ENCODE measurements around the gene FBLN1. TPM values are rescaled to one million over a fixed set of nuclear protein-coding genes. Genes with fewer than 3 reads are reported as not detected.

The FBLN1 gene
- total and polyA plus RNA-seq, 2 of the 13 experiments (the other 11 are each of a cell fraction or from before 2014, with no cell fraction given) = 37.3 to 103 TPM

DNA sequence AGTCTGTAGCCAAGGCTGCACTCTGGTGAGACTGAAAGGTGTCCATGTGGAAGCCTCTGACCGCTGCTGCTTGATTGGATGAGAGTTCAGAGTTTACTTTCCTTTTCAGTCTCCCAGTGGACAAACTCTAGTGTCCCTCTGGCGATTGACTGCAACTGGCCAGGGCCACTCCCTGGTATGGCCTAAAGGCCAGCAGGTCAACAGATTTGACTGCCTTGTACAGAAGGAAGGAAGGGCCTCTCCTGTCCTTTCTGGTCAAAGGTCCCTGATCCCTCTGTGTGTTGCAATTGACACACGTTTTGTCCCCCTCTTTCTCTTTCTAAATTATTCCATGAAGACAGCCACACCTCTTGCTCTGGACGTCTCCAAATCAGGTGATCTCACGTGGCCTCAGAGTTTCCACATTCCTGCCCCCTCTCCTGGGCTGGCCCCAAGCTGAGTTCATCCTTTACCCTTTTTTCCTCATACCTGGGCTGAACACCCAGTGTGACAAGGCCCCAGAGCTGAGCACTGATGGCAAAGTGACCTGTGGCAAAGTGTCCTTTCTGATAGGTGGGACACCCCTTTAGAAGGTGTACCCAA, 18.7 kb upstream of the FBLN1 start (continued):
- TF ChIP-seq, protein P1, sequence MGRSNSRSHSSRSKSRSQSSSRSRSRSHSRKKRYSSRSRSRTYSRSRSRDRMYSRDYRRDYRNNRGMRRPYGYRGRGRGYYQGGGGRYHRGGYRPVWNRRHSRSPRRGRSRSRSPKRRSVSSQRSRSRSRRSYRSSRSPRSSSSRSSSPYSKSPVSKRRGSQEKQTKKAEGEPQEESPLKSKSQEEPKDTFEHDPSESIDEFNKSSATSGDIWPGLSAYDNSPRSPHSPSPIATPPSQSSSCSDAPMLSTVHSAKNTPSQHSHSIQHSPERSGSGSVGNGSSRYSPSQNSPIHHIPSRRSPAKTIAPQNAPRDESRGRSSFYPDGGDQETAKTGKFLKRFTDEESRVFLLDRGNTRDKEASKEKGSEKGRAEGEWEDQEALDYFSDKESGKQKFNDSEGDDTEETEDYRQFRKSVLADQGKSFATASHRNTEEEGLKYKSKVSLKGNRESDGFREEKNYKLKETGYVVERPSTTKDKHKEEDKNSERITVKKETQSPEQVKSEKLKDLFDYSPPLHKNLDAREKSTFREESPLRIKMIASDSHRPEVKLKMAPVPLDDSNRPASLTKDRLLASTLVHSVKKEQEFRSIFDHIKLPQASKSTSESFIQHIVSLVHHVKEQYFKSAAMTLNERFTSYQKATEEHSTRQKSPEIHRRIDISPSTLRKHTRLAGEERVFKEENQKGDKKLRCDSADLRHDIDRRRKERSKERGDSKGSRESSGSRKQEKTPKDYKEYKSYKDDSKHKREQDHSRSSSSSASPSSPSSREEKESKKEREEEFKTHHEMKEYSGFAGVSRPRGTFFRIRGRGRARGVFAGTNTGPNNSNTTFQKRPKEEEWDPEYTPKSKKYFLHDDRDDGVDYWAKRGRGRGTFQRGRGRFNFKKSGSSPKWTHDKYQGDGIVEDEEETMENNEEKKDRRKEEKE (IDR thresholded peaks at IDR 0.05) = no peak
- TF ChIP-seq, protein P2, sequence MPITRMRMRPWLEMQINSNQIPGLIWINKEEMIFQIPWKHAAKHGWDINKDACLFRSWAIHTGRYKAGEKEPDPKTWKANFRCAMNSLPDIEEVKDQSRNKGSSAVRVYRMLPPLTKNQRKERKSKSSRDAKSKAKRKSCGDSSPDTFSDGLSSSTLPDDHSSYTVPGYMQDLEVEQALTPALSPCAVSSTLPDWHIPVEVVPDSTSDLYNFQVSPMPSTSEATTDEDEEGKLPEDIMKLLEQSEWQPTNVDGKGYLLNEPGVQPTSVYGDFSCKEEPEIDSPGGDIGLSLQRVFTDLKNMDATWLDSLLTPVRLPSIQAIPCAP (CRISPR knock-in tag; IDR thresholded peaks at IDR 0.05; ENCODE audit: low read depth) = 0 out of 2 replicates have a peak, but pooled peaks have one; percentile 71
- TF ChIP-seq ZMAT3 (CRISPR knock-in tag; conservative IDR thresholded peaks at IDR 0.05) (no peak), ZBTB20 (CRISPR knock-in tag; IDR thresholded peaks at IDR 0.05; ENCODE audit: borderline replicate concordance, low read depth) (no peak), ZNF777 (CRISPR knock-in tag; IDR thresholded peaks at IDR 0.05) (no peak), ZNF558 (CRISPR knock-in tag; IDR thresholded peaks at IDR 0.05; ENCODE audit: borderline replicate concordance) (peak; percentile 38; the same call in 1 of the 2 replicates), HMG20B (CRISPR knock-in tag; conservative IDR thresholded peaks at IDR 0.05) (0 out of 2 replicates have a peak, but pooled peaks have one; percentile 40), NCOA2 (CRISPR knock-in tag; IDR thresholded peaks at IDR 0.05) (peak; percentile 46), HNF4G (IDR thresholded peaks at IDR 0.05; ENCODE audit: borderline replicate concordance, low read depth, low read length) (peak; percentile 77), HNF4G (CRISPR knock-in tag; IDR thresholded peaks at IDR 0.05; ENCODE audit: borderline replicate concordance, low read depth) (no peak; the same call in 1 of the 2 replicates), HDAC2 (CRISPR knock-in tag; IDR thresholded peaks at IDR 0.05) (peak; percentile 72), SOX6 (IDR thresholded peaks at IDR 0.05) (no peak), SOX6 (CRISPR knock-in tag; IDR thresholded peaks at IDR 0.05) (peak; percentile 83), NCOA5 (CRISPR knock-in tag; IDR thresholded peaks at IDR 0.05) (no peak), NPAS2 (CRISPR knock-in tag; IDR thresholded peaks at IDR 0.05; ENCODE audit: borderline replicate concordance) (no peak), ZNF543 (CRISPR knock-in tag; IDR thresholded peaks at IDR 0.05) (no peak), ZC3H13 (CRISPR knock-in tag; IDR thresholded peaks at IDR 0.05) (no peak)
- TF ChIP-seq, protein P3, sequence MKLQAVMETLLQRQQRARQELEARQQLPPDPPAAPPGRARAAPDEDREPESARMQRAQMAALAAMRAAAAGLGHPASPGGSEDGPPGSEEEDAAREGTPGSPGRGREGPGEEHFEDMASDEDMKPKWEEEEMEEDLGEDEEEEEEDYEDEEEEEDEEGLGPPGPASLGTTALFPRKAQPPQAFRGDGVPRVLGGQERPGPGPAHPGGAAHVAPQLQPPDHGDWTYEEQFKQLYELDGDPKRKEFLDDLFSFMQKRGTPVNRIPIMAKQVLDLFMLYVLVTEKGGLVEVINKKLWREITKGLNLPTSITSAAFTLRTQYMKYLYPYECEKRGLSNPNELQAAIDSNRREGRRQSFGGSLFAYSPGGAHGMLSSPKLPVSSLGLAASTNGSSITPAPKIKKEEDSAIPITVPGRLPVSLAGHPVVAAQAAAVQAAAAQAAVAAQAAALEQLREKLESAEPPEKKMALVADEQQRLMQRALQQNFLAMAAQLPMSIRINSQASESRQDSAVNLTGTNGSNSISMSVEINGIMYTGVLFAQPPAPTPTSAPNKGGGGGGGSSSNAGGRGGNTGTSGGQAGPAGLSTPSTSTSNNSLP (IDR thresholded peaks at IDR 0.05; ENCODE audit: low read depth, low read length) = no peak
- TF ChIP-seq, protein P4, sequence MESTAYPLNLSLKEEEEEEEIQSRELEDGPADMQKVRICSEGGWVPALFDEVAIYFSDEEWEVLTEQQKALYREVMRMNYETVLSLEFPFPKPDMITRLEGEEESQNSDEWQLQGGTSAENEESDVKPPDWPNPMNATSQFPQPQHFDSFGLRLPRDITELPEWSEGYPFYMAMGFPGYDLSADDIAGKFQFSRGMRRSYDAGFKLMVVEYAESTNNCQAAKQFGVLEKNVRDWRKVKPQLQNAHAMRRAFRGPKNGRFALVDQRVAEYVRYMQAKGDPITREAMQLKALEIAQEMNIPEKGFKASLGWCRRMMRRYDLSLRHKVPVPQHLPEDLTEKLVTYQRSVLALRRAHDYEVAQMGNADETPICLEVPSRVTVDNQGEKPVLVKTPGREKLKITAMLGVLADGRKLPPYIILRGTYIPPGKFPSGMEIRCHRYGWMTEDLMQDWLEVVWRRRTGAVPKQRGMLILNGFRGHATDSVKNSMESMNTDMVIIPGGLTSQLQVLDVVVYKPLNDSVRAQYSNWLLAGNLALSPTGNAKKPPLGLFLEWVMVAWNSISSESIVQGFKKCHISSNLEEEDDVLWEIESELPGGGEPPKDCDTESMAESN (CRISPR knock-in tag; conservative IDR thresholded peaks at IDR 0.05) = no peak
- TF ChIP-seq, protein P5, sequence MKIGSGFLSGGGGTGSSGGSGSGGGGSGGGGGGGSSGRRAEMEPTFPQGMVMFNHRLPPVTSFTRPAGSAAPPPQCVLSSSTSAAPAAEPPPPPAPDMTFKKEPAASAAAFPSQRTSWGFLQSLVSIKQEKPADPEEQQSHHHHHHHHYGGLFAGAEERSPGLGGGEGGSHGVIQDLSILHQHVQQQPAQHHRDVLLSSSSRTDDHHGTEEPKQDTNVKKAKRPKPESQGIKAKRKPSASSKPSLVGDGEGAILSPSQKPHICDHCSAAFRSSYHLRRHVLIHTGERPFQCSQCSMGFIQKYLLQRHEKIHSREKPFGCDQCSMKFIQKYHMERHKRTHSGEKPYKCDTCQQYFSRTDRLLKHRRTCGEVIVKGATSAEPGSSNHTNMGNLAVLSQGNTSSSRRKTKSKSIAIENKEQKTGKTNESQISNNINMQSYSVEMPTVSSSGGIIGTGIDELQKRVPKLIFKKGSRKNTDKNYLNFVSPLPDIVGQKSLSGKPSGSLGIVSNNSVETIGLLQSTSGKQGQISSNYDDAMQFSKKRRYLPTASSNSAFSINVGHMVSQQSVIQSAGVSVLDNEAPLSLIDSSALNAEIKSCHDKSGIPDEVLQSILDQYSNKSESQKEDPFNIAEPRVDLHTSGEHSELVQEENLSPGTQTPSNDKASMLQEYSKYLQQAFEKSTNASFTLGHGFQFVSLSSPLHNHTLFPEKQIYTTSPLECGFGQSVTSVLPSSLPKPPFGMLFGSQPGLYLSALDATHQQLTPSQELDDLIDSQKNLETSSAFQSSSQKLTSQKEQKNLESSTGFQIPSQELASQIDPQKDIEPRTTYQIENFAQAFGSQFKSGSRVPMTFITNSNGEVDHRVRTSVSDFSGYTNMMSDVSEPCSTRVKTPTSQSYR (CRISPR knock-in tag; IDR thresholded peaks at IDR 0.05; ENCODE audit: borderline replicate concordance) = peak; percentile 31; the same call in 1 of the 2 replicates

Data from HepG2 (cell line).